ENCODE measurements around the gene RRH.

RRH gene

DNA sequence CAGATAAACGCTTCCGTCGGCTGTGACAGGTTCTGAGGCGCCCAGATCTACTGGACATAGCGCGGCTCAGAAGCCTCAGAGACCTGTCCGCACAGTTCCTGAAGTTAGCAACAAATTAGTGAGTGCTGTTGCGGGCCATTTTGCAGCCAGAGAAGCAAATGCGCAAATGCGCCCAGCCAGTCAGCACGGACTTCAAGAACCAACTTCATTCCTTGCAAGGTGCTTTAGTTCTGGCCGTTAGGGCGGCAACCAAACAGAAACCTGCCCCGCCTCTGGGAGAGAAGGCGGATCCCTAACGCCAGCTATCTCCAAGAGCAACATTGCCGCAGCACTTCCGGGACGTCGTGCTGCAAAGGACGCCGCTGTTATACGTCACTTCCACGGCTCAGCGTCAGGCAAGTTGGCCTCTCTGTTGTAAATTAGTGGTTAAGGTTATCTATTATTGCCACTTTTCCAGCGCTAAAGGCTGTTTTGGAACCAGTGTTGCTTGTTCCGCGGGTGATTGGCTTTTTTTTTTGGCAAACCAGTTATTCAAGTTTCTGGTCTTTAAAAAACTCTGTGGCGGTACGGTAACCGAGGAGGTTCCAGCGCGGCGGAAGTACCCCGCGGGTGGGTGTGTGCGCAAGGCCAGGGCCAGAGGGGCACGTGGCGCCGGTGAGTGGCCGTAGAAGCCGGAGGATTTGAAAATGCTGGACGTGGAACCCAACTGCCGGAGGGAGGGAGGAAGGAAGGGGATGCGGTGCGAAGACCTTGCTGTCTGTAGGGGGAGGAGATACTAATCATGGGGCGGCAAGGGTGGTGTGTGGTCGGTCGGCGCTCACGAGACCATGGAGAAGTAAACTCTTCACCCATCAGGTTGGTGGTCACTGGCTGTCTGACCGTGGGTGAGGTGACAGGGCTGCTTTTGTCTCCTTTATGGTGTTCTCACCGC is 12.4 kb upstream of the RRH start, which contains the start of gene GAR1:
TSS of gene GAR1 (plus strand) at position 612 of the 931 bp plus-strand sequence. CDS start 403 bp downstream, outside the sequence.
- in situ Hi-C loops (cut with MboI; ENCODE audit: low pct_unique_long_range_greater_than_20kb, low sequenced_read_pairs, unreplicated experiment): loop anchor here (25.0 kb wide), 1 partner anchor 278 kb away; no protein-coding TSS in a partner anchor
- peak; percentile 91 for DNase-seq (ENCODE audit: low spot score)

DNA sequence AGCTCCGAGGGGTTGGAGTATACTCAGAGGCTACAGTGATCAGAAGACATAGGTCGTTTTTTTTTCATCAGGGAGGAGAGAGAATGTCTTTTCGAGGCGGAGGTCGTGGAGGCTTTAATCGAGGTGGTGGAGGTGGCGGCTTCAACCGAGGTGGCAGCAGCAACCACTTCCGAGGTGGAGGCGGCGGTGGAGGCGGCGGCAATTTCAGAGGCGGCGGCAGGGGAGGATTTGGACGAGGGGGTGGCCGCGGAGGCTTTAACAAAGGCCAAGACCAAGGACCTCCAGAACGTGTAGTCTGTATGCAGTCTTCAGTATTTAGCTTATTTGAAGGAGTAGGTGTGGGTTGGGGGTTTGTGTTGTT is 11.7 kb upstream of the RRH start:
- in situ Hi-C loops (cut with MboI; ENCODE audit: low pct_unique_long_range_greater_than_20kb, low sequenced_read_pairs, unreplicated experiment): loop anchor here (25.0 kb wide), 1 partner anchor 279 kb away; no protein-coding TSS in a partner anchor

More for the DNA sequence above, 12.4 kb upstream of the RRH start, which contains the start of gene GAR1:
- TF ChIP-seq CTCF (IDR thresholded peaks at IDR 0.05; ENCODE audit: extremely low read depth, insufficient read depth, missing control alignments): no peak

GRCh38 chr4:109816894-109817293 is 10.9 kb upstream of the RRH start:
- TF ChIP-seq CTCF (IDR thresholded peaks at IDR 0.05; ENCODE audit: extremely low read depth, insufficient read depth, missing control alignments): no peak
- in situ Hi-C loops (cut with MboI; ENCODE audit: low pct_unique_long_range_greater_than_20kb, low sequenced_read_pairs, unreplicated experiment): loop anchor here (25.0 kb wide), 1 partner anchor 280 kb away; no protein-coding TSS in a partner anchor

More for the DNA sequence above, 11.7 kb upstream of the RRH start:
- no peak for DNase-seq (ENCODE audit: low spot score)
- TF ChIP-seq CTCF (IDR thresholded peaks at IDR 0.05; ENCODE audit: extremely low read depth, insufficient read depth, missing control alignments): no peak

GRCh38 chr4:109818268-109818667 is 9.5 kb upstream of the RRH start:
- no peak for TF ChIP-seq CTCF (IDR thresholded peaks at IDR 0.05; ENCODE audit: extremely low read depth, insufficient read depth, missing control alignments)
- no peak for DNase-seq (ENCODE audit: low spot score)
- in situ Hi-C loops (cut with MboI; ENCODE audit: low pct_unique_long_range_greater_than_20kb, low sequenced_read_pairs, unreplicated experiment): loop anchor here (25.0 kb wide), 1 partner anchor 281 kb away; no protein-coding TSS in a partner anchor

More at GRCh38 chr4:109816894-109817293, 10.9 kb upstream of the RRH start:
- DNase-seq (ENCODE audit: low spot score): no peak

DNA sequence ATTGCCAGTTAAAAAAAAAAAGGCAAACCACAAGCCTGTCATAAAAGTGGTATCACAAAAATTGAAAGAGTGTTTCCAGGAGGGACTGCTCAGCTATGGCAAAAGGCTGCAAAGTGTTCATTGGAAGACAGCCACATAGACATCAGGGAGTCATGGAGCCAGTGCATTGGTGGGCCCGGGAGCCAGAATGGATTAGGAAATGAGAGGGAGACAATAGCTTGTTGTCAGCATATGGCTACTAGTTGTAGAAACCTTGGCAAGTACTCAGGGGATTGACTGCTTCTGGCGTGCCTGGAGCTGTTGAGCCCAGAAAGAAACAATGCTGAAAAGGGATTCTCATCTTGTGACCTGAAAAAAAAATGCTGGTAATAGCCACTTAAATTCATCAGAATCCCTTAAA is 7.2 kb upstream of the RRH start:
- no peak for DNase-seq (ENCODE audit: low spot score)
- TF ChIP-seq CTCF (IDR thresholded peaks at IDR 0.05; ENCODE audit: extremely low read depth, insufficient read depth, missing control alignments): no peak
- in situ Hi-C loops (cut with MboI; ENCODE audit: low pct_unique_long_range_greater_than_20kb, low sequenced_read_pairs, unreplicated experiment): loop anchor here (25.0 kb wide), 1 partner anchor 283 kb away; no protein-coding TSS in a partner anchor

- TF ChIP-seq CTCF (IDR thresholded peaks at IDR 0.05; ENCODE audit: extremely low read depth, insufficient read depth, missing control alignments): no peak
- in situ Hi-C loops (cut with MboI; ENCODE audit: low pct_unique_long_range_greater_than_20kb, low sequenced_read_pairs, unreplicated experiment): loop anchor here (25.0 kb wide), 1 partner anchor 284 kb away; no protein-coding TSS in a partner anchor
- DNase-seq (ENCODE audit: low spot score): no peak
Observed at GRCh38 chr4:109821185-109821584, 6.6 kb upstream of the RRH start.
